Neural crest cell (in vitro differentiated cells): ENCODE results near the gene CHST6. TPM values are rescaled to one million over a fixed set of nuclear protein-coding genes. Genes with fewer than 3 reads are reported as not detected.

Experiments used
- DNase-seq: peaks from one replicate; pipeline ENCODE4 v3.0.0; 2021; ENCODE audit warnings: low read depth, mixed read lengths, low spot score
- H3K27ac Mint-ChIP-seq: one replicate; pipeline ENCODE4 v1.8.0; 2021; ENCODE audit warnings: mild to moderate bottlenecking, mixed read lengths; ENCODE audit not compliant: unreplicated experiment
- H3K27me3 Mint-ChIP-seq: 2 replicates; pipeline ENCODE4 v1.8.0; 2021; ENCODE audit warnings: low read depth, mild to moderate bottlenecking, mixed read lengths
- H3K36me3 Mint-ChIP-seq: 2 replicates; pipeline ENCODE4 v1.8.0; 2021; ENCODE audit warnings: low read depth, mild to moderate bottlenecking, mixed read lengths
- H3K4me1 Mint-ChIP-seq: 2 replicates; pipeline ENCODE4 v1.8.0; 2021; ENCODE audit warnings: mixed read lengths
- H3K4me3 Mint-ChIP-seq: one replicate; pipeline ENCODE4 v1.8.0; 2021; ENCODE audit warnings: mild to moderate bottlenecking, mixed read lengths
- H3K9me3 Mint-ChIP-seq: 2 replicates; pipeline ENCODE4 v1.8.0; 2021; ENCODE audit warnings: mixed read lengths
- CTCF ChIP-seq: fragments of 200-600 bp; sonication (generic); conservative IDR thresholded peaks from 2 replicates; pipeline ENCODE4 v1.5.0; 2021; ENCODE audit warnings: antibody characterized with exemption, mild to moderate bottlenecking
- total RNA-seq: library from RNA; stranded (reverse); gene quantifications from 2 replicates; pipeline ENCODE4 v1.2.1, GENCODE V29; 2021

CHST6 gene
- total RNA-seq, 1 donor from 2014 or later: 23.1 TPM

DNA sequence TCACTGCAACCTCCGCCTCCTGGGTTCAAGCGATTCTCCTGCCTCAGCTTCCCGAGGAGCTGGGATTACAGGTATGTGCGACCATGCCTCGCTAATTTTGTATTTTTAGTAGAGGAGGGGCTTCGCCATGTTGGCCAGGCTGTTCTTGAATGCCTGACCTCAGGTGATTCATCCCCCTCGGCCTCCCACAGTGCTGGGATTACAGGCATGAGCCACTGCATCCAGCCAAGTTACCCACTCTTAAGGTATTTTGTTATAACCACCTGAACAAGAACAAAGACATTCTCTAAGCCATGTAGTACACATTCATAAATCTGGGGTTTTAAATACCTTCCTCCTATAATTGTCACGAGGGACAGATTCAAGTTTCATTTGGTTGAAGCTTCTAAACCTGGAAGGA, 18.4 kb downstream of the CHST6 start:
- Mint-ChIP-seq H3K4me3 (no peak overlapping the region), H3K27me3 (no peaks in the 10 kb centered on the region), H3K9me3 (no peaks in the 10 kb centered on the region), H3K4me1 (peaks cover 2% of the 10 kb centered on the region), H3K36me3 (peaks cover 7% of the 10 kb centered on the region), H3K27ac (peak overlapping the region; percentile 35)
- DNase-seq: no peak
- TF ChIP-seq CTCF: no peak

DNA sequence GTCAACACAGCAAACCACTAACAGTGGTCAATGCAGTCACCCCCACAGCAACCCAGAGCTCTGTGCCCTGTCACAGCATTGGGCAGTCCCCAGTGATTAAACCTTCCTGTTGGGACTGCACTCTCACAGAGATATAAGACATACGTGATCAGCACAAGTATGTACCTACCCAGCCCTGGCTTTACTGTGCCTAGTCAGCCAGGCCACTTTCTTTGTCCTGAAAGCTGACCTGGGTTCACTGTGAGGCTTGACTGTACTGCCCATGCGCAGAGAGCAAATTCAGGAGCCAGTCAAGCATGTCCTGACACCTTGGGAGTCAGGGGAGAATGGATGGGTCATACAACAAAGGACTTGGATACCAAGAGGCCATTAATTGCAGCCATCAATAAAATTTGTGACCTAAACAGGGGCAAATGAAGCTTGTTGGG, 19.8 kb downstream of the CHST6 start:
- no peak for TF ChIP-seq CTCF
- Mint-ChIP-seq H3K36me3 (peaks cover 7% of the 10 kb centered on the region), H3K27ac (peak overlapping the region; percentile 12), H3K27me3 (no peaks in the 10 kb centered on the region), H3K4me3 (no peak overlapping the region), H3K4me1 (peaks cover 5% of the 10 kb centered on the region), H3K9me3 (no peaks in the 10 kb centered on the region)
- DNase-seq: no peak

DNA sequence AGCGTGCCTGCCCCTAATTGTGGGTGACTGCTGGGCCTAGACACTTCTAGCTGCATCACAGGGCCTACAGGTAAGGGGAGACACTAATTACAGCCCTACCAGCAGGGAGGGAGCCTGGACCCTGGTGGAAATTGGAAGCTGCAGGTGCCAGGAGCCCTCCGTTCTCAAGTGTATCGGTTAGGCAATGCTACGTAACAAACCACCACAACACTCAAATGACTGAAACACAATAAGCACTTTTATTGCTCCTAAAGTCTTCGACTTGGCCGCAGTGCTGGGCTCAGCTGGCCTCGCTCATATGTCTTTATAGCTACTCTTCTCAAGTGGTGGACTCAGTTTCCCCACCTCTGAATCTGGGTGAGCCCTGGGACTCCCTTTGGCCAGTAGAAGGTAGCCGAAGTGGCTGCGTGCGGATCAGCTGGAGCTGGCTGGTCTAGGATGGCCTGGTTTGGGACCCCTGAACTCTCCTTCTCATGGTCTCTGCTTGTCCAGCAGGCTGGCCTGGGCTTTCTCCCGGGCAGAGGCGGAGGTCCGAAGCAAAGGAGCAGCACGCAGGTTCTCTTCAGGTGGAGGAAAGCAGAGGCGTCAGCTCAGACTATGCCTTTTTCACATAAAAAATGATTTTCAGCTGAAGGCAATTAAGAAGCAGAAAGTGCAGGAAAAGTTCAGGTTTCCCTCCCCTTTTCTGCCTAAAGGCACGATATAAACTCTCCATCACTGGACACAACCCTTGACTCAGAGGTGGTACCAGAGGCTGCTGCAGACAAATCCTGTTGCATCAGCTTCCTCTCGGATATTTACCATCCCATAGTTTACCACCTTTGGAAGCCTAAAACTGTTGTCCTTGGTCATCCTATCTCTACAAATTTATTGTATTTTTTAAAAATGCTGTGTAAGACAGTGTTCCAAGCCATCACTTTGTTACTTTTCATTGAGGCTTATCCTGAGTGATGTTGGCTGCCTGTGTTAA, 22.0 kb downstream of the CHST6 start:
- H3K9me3 Mint-ChIP-seq: no peaks in the 10 kb centered on the region
- DNase-seq: no peak
- no peak overlapping the region for H3K27ac Mint-ChIP-seq
- no peaks in the 10 kb centered on the region for H3K27me3 Mint-ChIP-seq
- peaks cover 10% of the 10 kb centered on the region for H3K4me1 Mint-ChIP-seq
- peaks cover 8% of the 10 kb centered on the region for H3K36me3 Mint-ChIP-seq
- no peak for TF ChIP-seq CTCF
- H3K4me3 Mint-ChIP-seq: no peak overlapping the region

- H3K9me3 Mint-ChIP-seq: no peaks in the 10 kb centered on the region
- no peaks in the 10 kb centered on the region for H3K27me3 Mint-ChIP-seq
- peaks cover 7% of the 10 kb centered on the region for H3K36me3 Mint-ChIP-seq
- DNase-seq: peak; percentile 38
- H3K27ac Mint-ChIP-seq: no peak overlapping the region
- H3K4me3 Mint-ChIP-seq: no peak overlapping the region
- peaks cover 10% of the 10 kb centered on the region for H3K4me1 Mint-ChIP-seq
- peak; percentile 76 for TF ChIP-seq CTCF
Measured at GRCh38 chr16:75471723-75472633, 23.3 kb downstream of the CHST6 start.

DNA sequence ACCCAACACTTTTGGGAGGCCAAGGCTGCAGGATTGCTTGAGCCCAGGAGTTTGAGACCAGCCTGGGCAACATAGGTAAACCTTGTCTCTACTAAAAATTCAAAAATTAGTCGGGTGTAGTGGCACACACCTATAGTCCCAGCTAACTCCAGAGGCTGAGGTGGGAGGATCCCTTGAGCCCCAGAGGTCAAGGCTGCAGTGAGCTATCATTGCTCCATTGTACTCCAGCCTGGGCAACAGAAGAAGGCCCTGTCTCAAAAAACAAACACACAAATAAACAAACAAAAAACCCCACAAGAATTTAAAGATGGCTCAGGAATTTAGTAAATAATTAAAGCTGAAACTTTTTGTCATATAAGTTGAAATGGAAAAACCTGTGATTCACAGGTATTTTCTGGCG, 28.5 kb downstream of the CHST6 start:
- H3K9me3 Mint-ChIP-seq: peaks cover 2% of the 10 kb centered on the region
- TF ChIP-seq CTCF: no peak
- peaks cover 29% of the 10 kb centered on the region for H3K4me1 Mint-ChIP-seq
- no peak overlapping the region for H3K27ac Mint-ChIP-seq
- peak overlapping the region; percentile 41 for H3K4me3 Mint-ChIP-seq
- no peaks in the 10 kb centered on the region for H3K27me3 Mint-ChIP-seq
- no peak for DNase-seq
- H3K36me3 Mint-ChIP-seq: peaks cover 5% of the 10 kb centered on the region
